Cardiac muscle cell (in vitro differentiated cells and primary cell): ENCODE results near the gene GRIN1. TPM values are rescaled to one million over a fixed set of nuclear protein-coding genes. Genes with fewer than 3 reads are reported as not detected.

Source experiments
- DNase-seq, 2 donors: peaks; one replicate each; pipeline versions ENCODE4 v3.0.0 to v3.0.0-alpha.2; 2010 to 2017; ENCODE audit warnings: low read depth in 1 of 2, low spot score in 1 of 2
- H3K27ac ChIP-seq: fragments of 200-600 bp; sonication (generic); 2 replicates; pipeline ENCODE4 v1.5.1; 2016
- H3K27me3 ChIP-seq: fragments of 200-600 bp; sonication (generic); 2 replicates; pipeline ENCODE4 v1.6.0; 2016; ENCODE audit warnings: control low read depth
- H3K36me3 ChIP-seq: fragments of 200-600 bp; sonication (generic); 2 replicates; pipeline ENCODE4 v1.5.1; 2016; ENCODE audit warnings: control low read depth
- H3K4me1 ChIP-seq: fragments of 200-600 bp; sonication (generic); 2 replicates; pipeline ENCODE4 v1.8.1; 2017; ENCODE audit warnings: low read depth, mild to moderate bottlenecking, mixed run types
- H3K4me3 ChIP-seq: fragments of 200-600 bp; sonication (generic); 2 replicates; pipeline ENCODE4 v1.5.1; 2016; ENCODE audit warnings: mild to moderate bottlenecking
- H3K9me3 ChIP-seq: fragments of 200-600 bp; sonication (generic); 2 replicates; pipeline ENCODE4 v1.5.1; 2017; ENCODE audit warnings: low read depth, mild to moderate bottlenecking, control low read depth
- CTCF ChIP-seq: IDR thresholded peaks from 2 replicates; pipeline ENCODE4 v1.5.1; 2012; ENCODE audit warnings: low read depth, mild to moderate bottlenecking, low read length
- polyA plus RNA-seq: library from polyadenylated mRNA; unstranded; fragments of >200 nt; fragmentation: Nextera tagmentation; extraction: Ambion mirVana; gene quantifications from 2 replicates; pipeline ENCODE4 v1.2.1, GENCODE V29; 2016
- total RNA-seq: library from RNA; depleted of rRNA; stranded (reverse); fragments of >200 nt; gene quantifications from 2 replicates; pipeline ENCODE4 v1.2.3, GENCODE V29; 2016

Gene GRIN1
- total and polyA plus RNA-seq, 2 experiments from 2014 or later, result 0.03 to 0.22 TPM

DNA sequence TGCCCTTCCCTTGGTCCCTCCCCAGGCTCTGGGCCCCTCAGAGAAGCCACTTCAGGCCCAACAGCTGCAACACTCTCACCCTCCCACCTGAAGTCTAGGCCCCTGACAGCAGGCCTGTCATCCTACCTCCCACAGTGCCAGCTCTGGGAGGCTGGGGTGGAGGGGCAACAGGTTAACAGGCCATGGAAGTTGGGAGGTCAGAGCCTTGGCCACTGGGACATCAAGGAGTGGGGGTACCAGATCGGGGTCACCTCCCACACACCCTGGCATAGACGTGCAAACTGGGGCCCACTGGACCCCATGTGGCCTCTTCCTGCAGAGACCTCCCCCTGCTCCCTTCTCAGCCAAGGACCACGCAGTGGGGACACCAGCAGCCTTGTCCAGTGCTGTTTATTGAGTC, 52.3 kb downstream of the GRIN1 start:
- peaks cover 4% of the 10 kb centered on the region for H3K36me3 ChIP-seq
- no peak for DNase-seq
- H3K4me1 ChIP-seq, result peaks cover 18% of the 10 kb centered on the region
- no peaks in the 10 kb centered on the region for H3K27me3 ChIP-seq
- H3K27ac ChIP-seq, result no peak overlapping the region
- H3K4me3 ChIP-seq, result no peak overlapping the region
- TF ChIP-seq CTCF, result no peak
- no peaks in the 10 kb centered on the region for H3K9me3 ChIP-seq

DNA sequence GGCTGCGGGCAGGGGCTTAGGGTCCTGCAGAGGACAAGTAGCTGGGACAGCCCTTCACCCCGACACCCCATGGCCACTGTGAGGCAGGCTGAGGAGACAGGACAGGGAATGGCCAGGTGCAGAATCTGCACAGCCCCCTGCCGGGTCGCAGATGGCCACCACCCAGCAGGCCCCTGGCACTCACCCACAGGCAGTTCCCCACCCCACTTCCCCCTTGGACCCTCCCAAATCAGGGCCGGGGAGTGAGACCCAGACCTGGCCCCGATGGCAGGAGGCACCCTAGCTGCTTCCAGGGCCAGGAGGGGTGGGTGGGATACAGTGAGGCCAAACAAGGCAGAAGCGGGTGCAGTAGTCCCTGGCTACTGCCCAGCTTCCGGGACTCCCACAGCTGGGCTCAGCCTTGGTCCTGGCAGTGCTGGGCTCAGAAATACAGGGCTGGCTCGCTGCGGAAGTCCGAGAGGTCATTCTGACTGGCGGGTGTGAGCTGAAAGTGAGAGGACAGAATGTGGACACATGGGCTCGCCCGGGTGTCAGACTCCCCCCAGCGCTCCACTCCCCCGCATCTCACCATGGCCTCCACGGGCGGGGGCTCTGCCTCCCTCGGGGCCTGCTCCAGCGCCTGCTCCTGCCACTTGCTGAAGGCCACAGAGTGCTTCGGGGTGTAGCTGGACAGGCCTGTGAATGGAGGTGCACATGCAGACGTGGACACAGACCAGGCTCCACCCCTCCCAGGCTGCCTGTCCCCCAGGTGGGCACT, 52.9 kb downstream of the GRIN1 start:
- Histone ChIP-seq H3K4me3 (no peak overlapping the region), H3K9me3 (no peaks in the 10 kb centered on the region), H3K27me3 (no peaks in the 10 kb centered on the region), H3K36me3 (peaks cover 4% of the 10 kb centered on the region), H3K27ac (no peak overlapping the region), H3K4me1 (peaks cover 17% of the 10 kb centered on the region)
- no peak for TF ChIP-seq CTCF
- no peak for DNase-seq

DNA sequence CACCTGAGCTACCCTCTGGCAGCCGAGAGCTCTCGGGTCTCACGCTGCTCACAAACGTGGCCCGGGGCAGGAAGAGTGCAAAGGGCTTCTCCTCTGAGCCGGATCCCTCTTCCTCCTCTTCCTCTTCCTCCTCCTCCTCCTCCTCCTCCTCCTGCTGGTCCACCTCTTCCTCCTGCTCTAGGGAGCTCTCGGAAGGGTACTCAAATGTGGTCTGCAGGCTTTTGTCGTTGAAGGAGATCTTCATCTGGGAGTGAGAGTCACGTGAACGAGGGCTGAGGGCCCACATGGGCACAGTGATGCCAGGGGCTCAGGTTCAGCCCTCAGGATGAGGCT, 53.5 kb downstream of the GRIN1 start:
- H3K27ac ChIP-seq, result no peak overlapping the region
- peaks cover 13% of the 10 kb centered on the region for H3K4me1 ChIP-seq
- DNase-seq, result no peak
- H3K4me3 ChIP-seq, result no peak overlapping the region
- TF ChIP-seq CTCF, result no peak
- no peaks in the 10 kb centered on the region for H3K27me3 ChIP-seq
- H3K9me3 ChIP-seq, result no peaks in the 10 kb centered on the region
- peaks cover 4% of the 10 kb centered on the region for H3K36me3 ChIP-seq

DNA sequence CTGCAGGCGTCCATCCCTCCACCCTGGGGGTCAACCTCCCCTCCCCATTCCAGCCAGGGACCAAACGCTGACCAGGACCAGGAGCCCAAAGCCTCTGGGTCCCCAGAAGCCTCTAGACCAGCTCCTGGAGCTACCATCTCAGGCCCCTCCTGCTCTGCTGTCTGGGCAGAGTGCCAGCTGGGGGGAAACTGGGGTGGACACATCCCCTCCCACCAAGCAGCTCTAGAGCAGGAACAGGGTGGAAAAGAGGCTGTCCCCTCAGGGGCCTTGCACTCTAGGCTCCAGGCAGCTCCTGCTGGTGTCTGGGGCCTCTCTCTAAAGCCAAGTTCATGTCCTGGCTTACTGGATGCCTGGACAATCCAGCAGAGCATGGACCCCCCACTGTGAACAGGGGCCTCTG, 53.9 kb downstream of the GRIN1 start:
- Histone ChIP-seq H3K4me1 (peaks cover 14% of the 10 kb centered on the region), H3K27me3 (no peaks in the 10 kb centered on the region), H3K27ac (no peak overlapping the region), H3K4me3 (no peak overlapping the region), H3K9me3 (no peaks in the 10 kb centered on the region), H3K36me3 (peaks cover 4% of the 10 kb centered on the region)
- no peak for DNase-seq
- TF ChIP-seq CTCF, result no peak

DNA sequence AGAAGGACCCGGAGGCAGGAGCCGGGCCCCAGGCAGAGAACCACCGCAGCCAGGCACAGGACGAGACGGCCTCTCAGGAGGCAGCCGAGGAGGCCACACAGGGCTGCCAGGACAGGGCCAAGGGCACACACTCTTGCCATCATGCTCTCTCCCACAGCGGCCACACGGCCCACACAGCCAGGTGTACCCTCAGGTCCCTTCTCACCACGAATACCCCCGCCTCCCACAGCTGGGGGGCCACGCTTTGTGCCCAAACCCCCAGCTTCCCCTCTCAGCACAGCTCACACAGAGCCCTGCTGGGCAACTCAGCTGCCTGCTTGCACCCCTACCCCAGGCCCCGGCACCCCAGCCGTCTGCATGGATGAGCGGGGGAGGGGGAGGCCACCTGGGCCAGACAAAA, 54.8 kb downstream of the GRIN1 start:
- Histone ChIP-seq H3K36me3 (peaks cover 4% of the 10 kb centered on the region), H3K27ac (no peak overlapping the region), H3K9me3 (no peaks in the 10 kb centered on the region), H3K4me3 (no peak overlapping the region), H3K27me3 (no peaks in the 10 kb centered on the region), H3K4me1 (peaks cover 23% of the 10 kb centered on the region)
- no peak for TF ChIP-seq CTCF
- no peak for DNase-seq
